ENCODE measurements around the gene CARNS1. TPM values are rescaled to one million over a fixed set of nuclear protein-coding genes. Genes with fewer than 3 reads are reported as not detected.
A peak's percentile ranks its signal among the peaks of the same experiment; 100 is the strongest.

The CARNS1 gene
- total and polyA plus RNA-seq, 9 of the 15 experiments (the other 6 are each of a cell fraction or from before 2014, with no cell fraction given): 0.01 to 0.18 (median 0.06) TPM; not detected in 3

DNA sequence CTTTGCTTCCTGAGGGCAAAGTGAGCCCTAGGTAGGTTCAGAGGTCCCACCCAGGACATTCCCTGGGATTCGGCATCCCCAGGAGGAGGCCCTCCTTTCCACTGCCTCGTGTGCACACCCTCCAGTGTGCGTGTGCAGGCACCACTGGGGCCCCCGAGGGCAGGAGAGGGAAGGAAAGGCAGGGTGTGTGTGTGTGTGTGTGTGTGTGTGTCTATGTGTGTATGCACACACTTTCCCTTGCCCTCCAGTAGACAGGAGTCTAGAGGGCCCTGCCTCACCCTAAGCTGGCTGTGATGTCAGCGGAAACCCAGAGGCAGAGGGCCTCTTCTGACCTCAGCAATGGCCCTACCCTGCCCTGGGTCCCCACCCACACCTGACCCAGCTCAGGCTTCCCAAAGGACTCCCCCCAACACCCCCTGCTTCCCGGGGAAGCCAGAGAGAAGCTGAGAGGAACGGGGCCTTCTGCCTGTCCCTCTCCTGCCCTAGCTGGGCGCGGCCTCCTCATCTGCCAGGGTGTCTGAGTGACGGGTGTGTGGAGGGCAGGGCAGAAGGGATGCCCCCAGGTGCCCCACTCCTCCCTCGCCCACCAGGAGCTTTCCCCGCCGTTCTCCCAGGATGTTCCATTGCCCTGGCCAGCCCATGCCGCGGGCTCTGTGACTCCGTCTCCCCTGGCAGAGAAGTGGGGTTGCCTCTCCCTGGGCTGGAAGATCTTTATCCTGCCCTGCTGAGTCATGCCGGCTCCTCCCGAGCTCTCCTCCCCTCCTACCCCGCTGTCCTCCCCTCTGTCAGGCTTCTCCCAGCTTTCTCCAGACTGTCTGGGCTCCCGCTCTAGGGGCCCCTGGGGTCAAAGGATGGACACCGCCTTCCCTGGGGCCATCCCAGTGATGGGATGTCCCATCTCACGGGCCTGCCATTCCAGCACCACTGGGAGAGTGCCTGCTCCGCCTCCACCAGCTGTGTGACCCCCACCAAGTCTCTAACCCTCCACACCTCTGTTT, 36.1 kb upstream of the CARNS1 start (continued):
- TF ChIP-seq CREM (IDR thresholded peaks at IDR 0.05; ENCODE audit: low read depth) (peak; percentile 46; the same call in 1 of the 2 replicates), STAG1 (CRISPR knock-in tag; IDR thresholded peaks at IDR 0.05; ENCODE audit: borderline replicate concordance) (no peak), STAT5B (CRISPR knock-in tag; IDR thresholded peaks at IDR 0.05) (no peak), PTRF (tag; IDR thresholded peaks at IDR 0.05) (no peak), ZNF175 (CRISPR knock-in tag; IDR thresholded peaks at IDR 0.05; ENCODE audit: low read depth) (0 out of 2 replicates have a peak, but pooled peaks have one; percentile 58), FOSL1 (tag; conservative IDR thresholded peaks at IDR 0.05) (peak; percentile 92), BACH1 (tag; IDR thresholded peaks at IDR 0.05) (peak; percentile 80; the same call in 1 of the 2 replicates), MYC (IDR thresholded peaks at IDR 0.05; ENCODE audit: low read depth, low read length) (no peak), MYC (CRISPR knock-in tag; IDR thresholded peaks at IDR 0.05; ENCODE audit: borderline replicate concordance, low read depth) (no peak), SMARCC2 (IDR thresholded peaks at IDR 0.05; ENCODE audit: low read depth) (peak; percentile 52; the same call in 1 of the 2 replicates), ZBTB7A (IDR thresholded peaks at IDR 0.05; ENCODE audit: borderline replicate concordance, control insufficient read depth, low read depth, low read length) (no peak; the same call in 1 of the 2 replicates), XRCC5 (IDR thresholded peaks at IDR 0.05; ENCODE audit: low read depth, low read length) (0 out of 2 replicates have a peak, but pooled peaks have one; percentile 23)
- TF ChIP-seq, protein P1, sequence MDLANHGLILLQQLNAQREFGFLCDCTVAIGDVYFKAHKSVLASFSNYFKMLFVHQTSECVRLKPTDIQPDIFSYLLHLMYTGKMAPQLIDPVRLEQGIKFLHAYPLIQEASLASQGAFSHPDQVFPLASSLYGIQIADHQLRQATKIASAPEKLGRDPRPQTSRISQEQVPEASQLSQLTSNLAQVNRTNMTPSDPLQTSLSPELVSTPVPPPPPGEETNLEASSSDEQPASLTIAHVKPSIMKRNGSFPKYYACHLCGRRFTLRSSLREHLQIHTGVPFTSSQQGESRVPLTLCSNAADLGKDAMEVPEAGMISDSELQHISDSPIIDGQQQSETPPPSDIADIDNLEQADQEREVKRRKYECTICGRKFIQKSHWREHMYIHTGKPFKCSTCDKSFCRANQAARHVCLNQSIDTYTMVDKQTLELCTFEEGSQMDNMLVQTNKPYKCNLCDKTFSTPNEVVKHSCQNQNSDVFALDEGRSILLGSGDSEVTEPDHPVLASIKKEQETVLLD (IDR thresholded peaks at IDR 0.05): peak; percentile 71
- TF ChIP-seq, protein P2, sequence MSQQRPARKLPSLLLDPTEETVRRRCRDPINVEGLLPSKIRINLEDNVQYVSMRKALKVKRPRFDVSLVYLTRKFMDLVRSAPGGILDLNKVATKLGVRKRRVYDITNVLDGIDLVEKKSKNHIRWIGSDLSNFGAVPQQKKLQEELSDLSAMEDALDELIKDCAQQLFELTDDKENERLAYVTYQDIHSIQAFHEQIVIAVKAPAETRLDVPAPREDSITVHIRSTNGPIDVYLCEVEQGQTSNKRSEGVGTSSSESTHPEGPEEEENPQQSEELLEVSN (IDR thresholded peaks at IDR 0.05; ENCODE audit: borderline replicate concordance in 1 of 2, extremely low read depth in 1 of 2, insufficient read depth in 1 of 2, insufficient read length in 1 of 2, low read depth in 1 of 2, low read length in 1 of 2, poor library complexity in 1 of 2, severe bottlenecking in 1 of 2): no peak
- TF ChIP-seq, protein P3, sequence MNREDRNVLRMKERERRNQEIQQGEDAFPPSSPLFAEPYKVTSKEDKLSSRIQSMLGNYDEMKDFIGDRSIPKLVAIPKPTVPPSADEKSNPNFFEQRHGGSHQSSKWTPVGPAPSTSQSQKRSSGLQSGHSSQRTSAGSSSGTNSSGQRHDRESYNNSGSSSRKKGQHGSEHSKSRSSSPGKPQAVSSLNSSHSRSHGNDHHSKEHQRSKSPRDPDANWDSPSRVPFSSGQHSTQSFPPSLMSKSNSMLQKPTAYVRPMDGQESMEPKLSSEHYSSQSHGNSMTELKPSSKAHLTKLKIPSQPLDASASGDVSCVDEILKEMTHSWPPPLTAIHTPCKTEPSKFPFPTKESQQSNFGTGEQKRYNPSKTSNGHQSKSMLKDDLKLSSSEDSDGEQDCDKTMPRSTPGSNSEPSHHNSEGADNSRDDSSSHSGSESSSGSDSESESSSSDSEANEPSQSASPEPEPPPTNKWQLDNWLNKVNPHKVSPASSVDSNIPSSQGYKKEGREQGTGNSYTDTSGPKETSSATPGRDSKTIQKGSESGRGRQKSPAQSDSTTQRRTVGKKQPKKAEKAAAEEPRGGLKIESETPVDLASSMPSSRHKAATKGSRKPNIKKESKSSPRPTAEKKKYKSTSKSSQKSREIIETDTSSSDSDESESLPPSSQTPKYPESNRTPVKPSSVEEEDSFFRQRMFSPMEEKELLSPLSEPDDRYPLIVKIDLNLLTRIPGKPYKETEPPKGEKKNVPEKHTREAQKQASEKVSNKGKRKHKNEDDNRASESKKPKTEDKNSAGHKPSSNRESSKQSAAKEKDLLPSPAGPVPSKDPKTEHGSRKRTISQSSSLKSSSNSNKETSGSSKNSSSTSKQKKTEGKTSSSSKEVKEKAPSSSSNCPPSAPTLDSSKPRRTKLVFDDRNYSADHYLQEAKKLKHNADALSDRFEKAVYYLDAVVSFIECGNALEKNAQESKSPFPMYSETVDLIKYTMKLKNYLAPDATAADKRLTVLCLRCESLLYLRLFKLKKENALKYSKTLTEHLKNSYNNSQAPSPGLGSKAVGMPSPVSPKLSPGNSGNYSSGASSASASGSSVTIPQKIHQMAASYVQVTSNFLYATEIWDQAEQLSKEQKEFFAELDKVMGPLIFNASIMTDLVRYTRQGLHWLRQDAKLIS (CRISPR knock-in tag; IDR thresholded peaks at IDR 0.05): no peak
- TF ChIP-seq, protein P4, sequence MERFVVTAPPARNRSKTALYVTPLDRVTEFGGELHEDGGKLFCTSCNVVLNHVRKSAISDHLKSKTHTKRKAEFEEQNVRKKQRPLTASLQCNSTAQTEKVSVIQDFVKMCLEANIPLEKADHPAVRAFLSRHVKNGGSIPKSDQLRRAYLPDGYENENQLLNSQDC (CRISPR knock-in tag; IDR thresholded peaks at IDR 0.05): no peak
- TF ChIP-seq, protein P5, sequence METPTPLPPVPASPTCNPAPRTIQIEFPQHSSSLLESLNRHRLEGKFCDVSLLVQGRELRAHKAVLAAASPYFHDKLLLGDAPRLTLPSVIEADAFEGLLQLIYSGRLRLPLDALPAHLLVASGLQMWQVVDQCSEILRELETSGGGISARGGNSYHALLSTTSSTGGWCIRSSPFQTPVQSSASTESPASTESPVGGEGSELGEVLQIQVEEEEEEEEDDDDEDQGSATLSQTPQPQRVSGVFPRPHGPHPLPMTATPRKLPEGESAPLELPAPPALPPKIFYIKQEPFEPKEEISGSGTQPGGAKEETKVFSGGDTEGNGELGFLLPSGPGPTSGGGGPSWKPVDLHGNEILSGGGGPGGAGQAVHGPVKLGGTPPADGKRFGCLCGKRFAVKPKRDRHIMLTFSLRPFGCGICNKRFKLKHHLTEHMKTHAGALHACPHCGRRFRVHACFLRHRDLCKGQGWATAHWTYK (CRISPR knock-in tag; IDR thresholded peaks at IDR 0.05): peak; percentile 85; the same call in 1 of the 2 replicates

All from K562 (cell line).